ENCODE data around the gene CERS2.

The CERS2 gene

GRCh38 chr1:151002611-151003010 is 28.0 kb upstream of the CERS2 start:
- TF ChIP-seq CTCF (IDR thresholded peaks at IDR 0.05; ENCODE audit: low read depth, low read length): no peak
- no peak overlapping the region for H3K4me3 ChIP-seq (ENCODE audit: low read depth, low read length)

GRCh38 chr1:151002051-151002450 is 27.4 kb upstream of the CERS2 start:
- no peak for TF ChIP-seq CTCF (IDR thresholded peaks at IDR 0.05; ENCODE audit: low read depth, low read length)
- H3K4me3 ChIP-seq (ENCODE audit: low read depth, low read length): no peak overlapping the region

- no peak for TF ChIP-seq CTCF (IDR thresholded peaks at IDR 0.05; ENCODE audit: low read depth, low read length)
- H3K4me3 ChIP-seq (ENCODE audit: low read depth, low read length): no peak overlapping the region
Measured at GRCh38 chr1:151001602-151002001, 27.0 kb upstream of the CERS2 start.

- no peak for TF ChIP-seq CTCF (IDR thresholded peaks at IDR 0.05; ENCODE audit: low read depth, low read length)
- no peak overlapping the region for H3K4me3 ChIP-seq (ENCODE audit: low read depth, low read length)
Measured at GRCh38 chr1:151000408-151000807, 25.8 kb upstream of the CERS2 start.

GRCh38 chr1:150999926-151000325 is 25.3 kb upstream of the CERS2 start:
- no peak for TF ChIP-seq CTCF (IDR thresholded peaks at IDR 0.05; ENCODE audit: low read depth, low read length)
- H3K4me3 ChIP-seq (ENCODE audit: low read depth, low read length): no peak overlapping the region

GRCh38 chr1:150999051-150999674 is 24.5 kb upstream of the CERS2 start:
- no peak for TF ChIP-seq CTCF (IDR thresholded peaks at IDR 0.05; ENCODE audit: low read depth, low read length)

GRCh38 chr1:150997949-150998348 is 23.3 kb upstream of the CERS2 start:
- no peak for TF ChIP-seq CTCF (IDR thresholded peaks at IDR 0.05; ENCODE audit: low read depth, low read length)
- no peak overlapping the region for H3K4me3 ChIP-seq (ENCODE audit: low read depth, low read length)

More at GRCh38 chr1:150999051-150999674, 24.5 kb upstream of the CERS2 start:
- no peak overlapping the region for H3K4me3 ChIP-seq (ENCODE audit: low read depth, low read length)

All from WI38 (cell line).